Measurements from ENCODE around the gene YTHDF1.

YTHDF1 gene

DNA sequence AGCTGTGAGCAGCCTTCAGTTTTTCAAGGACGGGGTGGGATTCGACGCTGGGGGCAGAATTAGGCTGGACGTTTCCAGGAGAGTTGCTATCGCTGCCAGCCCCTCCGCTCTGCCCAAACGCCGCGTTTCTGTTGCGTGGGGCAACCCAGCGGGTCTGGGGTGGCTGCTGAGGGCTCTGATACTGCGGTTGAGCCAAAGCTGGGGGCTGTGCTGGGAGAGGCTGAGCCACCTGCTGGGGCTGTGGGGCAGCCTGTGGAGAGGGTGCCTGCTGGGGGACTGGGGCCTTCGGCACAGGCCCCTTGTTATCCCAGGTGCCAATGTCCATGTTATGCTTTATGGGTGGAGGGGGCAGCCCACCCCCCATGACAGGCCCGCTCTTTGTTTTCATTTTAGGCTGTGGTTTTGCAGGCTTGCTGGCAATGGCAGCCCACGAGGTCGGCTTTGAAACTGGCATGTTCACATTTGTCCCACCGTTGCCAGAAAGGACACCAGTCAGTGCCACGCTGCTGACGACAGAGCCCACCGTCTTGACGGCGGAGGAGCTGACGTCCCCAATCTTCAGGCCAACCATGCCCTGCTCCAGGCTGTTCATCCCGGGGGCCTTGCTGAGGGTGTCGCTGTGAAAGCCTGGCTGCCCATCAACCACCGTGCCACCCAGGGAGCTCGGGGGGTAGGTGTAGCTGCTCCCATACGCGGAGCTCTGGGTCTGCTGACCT is 13.0 kb downstream of the YTHDF1 start:
- H3K4me3 ChIP-seq (ENCODE audit: low read length): no peak overlapping the region
- no peak for TF ChIP-seq CTCF (IDR thresholded peaks at IDR 0.05; ENCODE audit: insufficient read depth, low read depth, low read length, missing control alignments)
- no peak for DNase-seq (ENCODE audit: low read depth)

DNA sequence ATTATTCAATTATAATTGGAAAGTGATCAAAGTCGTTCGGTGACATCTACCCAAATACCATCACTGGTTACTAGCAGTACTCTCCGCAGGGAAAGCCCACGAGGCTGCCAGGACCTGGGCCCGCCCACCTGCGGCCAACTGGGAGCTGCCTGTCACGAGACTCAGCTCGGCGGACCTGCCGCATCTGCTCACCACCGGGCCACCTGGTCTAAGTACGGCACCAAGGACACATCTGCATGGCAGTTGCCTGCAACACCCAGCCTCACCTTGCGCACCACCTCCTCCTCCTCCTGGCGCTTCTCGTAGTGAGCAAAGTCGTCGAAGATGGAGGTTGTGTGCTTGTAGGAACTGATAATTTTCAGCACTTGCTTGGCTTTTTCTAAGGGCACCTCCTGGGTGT is 13.9 kb downstream of the YTHDF1 start:
- no peak for DNase-seq (ENCODE audit: low read depth)
- H3K4me3 ChIP-seq (ENCODE audit: low read length): no peak overlapping the region
- TF ChIP-seq CTCF (IDR thresholded peaks at IDR 0.05; ENCODE audit: insufficient read depth, low read depth, low read length, missing control alignments): no peak

- DNase-seq (ENCODE audit: low read depth): no peak
- TF ChIP-seq CTCF (IDR thresholded peaks at IDR 0.05; ENCODE audit: insufficient read depth, low read depth, low read length, missing control alignments): no peak
- H3K4me3 ChIP-seq (ENCODE audit: low read length): no peak overlapping the region
These were observed 17.3 kb downstream of the YTHDF1 start for GRCh38 chr20:63198606-63199005.

- no peak overlapping the region for H3K4me3 ChIP-seq (ENCODE audit: low read length)
- DNase-seq (ENCODE audit: low read depth): no peak
- TF ChIP-seq CTCF (IDR thresholded peaks at IDR 0.05; ENCODE audit: insufficient read depth, low read depth, low read length, missing control alignments): no peak
These were observed 19.0 kb downstream of the YTHDF1 start for GRCh38 chr20:63196768-63197470.

GRCh38 chr20:63194797-63195173 is 21.1 kb downstream of the YTHDF1 start:
- no peak for DNase-seq (ENCODE audit: low read depth)
- TF ChIP-seq CTCF (IDR thresholded peaks at IDR 0.05; ENCODE audit: insufficient read depth, low read depth, low read length, missing control alignments): no peak
- H3K4me3 ChIP-seq (ENCODE audit: low read length): no peak overlapping the region

- TF ChIP-seq CTCF (IDR thresholded peaks at IDR 0.05; ENCODE audit: insufficient read depth, low read depth, low read length, missing control alignments): no peak
These were observed 21.7 kb downstream of the YTHDF1 start for GRCh38 chr20:63194007-63194796.

More at GRCh38 chr20:63194007-63194796, 21.7 kb downstream of the YTHDF1 start:
- DNase-seq (ENCODE audit: low read depth): no peak
- H3K4me3 ChIP-seq (ENCODE audit: low read length): no peak overlapping the region

Data from epithelial cell of esophagus (primary cell).